ENCODE measurements around the gene TSHB.

DNA sequence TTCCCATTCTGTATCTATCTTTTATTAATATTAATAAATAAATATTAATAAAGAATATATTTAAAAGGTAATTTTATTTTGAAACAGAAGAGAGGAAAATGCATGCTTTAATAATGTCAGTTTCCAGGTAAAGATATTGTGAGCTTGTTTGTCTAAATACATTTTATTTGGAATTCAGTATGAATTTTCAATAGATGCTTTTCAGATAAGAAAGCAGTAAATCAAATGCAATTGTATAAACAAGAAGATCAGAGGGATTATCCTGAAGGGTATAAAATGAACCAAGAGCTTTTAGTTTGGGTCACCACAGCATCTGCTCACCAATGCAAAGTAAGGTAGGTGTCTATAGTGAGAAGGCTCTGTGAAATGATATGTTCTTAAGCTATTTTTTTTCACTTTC lies at the start of gene TSHB:
- TF ChIP-seq POLR2AphosphoS5 (IDR thresholded peaks at IDR 0.05) (no peak), POLR2A (IDR thresholded peaks at IDR 0.05) (no peak)
- TF ChIP-seq, protein P1, sequence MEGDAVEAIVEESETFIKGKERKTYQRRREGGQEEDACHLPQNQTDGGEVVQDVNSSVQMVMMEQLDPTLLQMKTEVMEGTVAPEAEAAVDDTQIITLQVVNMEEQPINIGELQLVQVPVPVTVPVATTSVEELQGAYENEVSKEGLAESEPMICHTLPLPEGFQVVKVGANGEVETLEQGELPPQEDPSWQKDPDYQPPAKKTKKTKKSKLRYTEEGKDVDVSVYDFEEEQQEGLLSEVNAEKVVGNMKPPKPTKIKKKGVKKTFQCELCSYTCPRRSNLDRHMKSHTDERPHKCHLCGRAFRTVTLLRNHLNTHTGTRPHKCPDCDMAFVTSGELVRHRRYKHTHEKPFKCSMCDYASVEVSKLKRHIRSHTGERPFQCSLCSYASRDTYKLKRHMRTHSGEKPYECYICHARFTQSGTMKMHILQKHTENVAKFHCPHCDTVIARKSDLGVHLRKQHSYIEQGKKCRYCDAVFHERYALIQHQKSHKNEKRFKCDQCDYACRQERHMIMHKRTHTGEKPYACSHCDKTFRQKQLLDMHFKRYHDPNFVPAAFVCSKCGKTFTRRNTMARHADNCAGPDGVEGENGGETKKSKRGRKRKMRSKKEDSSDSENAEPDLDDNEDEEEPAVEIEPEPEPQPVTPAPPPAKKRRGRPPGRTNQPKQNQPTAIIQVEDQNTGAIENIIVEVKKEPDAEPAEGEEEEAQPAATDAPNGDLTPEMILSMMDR (IDR thresholded peaks at IDR 0.05), result no peak
